HepG2 (cell line): ENCODE data around the gene CPPED1. TPM values are rescaled to one million over a fixed set of nuclear protein-coding genes. Genes with fewer than 3 reads are reported as not detected.

Experiments used
- AGO1 ChIP-seq: fragments of 200-400 bp; formaldehyde crosslinking; IDR thresholded peaks from 2 replicates; pipeline ENCODE4 v1.6.1; 2017; ENCODE audit warnings: mild to moderate bottlenecking, low read depth, low read length, moderate library complexity; ENCODE audit not compliant: poor library complexity, severe bottlenecking
- FOSL2 ChIP-seq: sonication (generic); formaldehyde crosslinking; IDR thresholded peaks from 2 replicates; pipeline ENCODE4 v1.4.0; 2020; ENCODE audit warnings: missing genetic modification reagents
- FOXP1 ChIP-seq, 2 experiments: fragments of 450-650 bp in 1 of 2; IDR thresholded peaks; 2 replicates each; pipeline ENCODE4 v1.6.1; 2017 to 2018; ENCODE audit warnings: antibody characterized with exemption in 1 of 2
- HDAC2 ChIP-seq: sonication (generic); formaldehyde crosslinking; IDR thresholded peaks from 2 replicates; pipeline ENCODE4 v1.4.0; 2020; ENCODE audit warnings: missing genetic modification reagents
- HIC2 ChIP-seq: sonication (generic); formaldehyde crosslinking; IDR thresholded peaks from 2 replicates; pipeline ENCODE4 v1.9.0; 2022; ENCODE audit warnings: low read depth, missing genetic modification reagents
- HNF4A ChIP-seq: sonication (generic); formaldehyde crosslinking; IDR thresholded peaks from 2 replicates; pipeline ENCODE4 v1.4.0; 2020; ENCODE audit warnings: missing genetic modification reagents
- ISL2 ChIP-seq: sonication (generic); formaldehyde crosslinking; IDR thresholded peaks from 2 replicates; pipeline ENCODE4 v1.5.0; 2020; ENCODE audit warnings: missing genetic modification reagents
- KDM1A ChIP-seq: IDR thresholded peaks from 2 replicates; pipeline ENCODE4 v1.6.1; 2016; ENCODE audit warnings: missing compliant biosample characterization
- NR2F2 ChIP-seq: IDR thresholded peaks from 2 replicates; pipeline ENCODE4 v1.6.1; 2012; ENCODE audit warnings: low read depth, inconsistent platforms, borderline replicate concordance
- NR2F6 ChIP-seq, 2 experiments: IDR thresholded peaks; 2 replicates each; pipeline ENCODE4 v1.6.1; 2016; ENCODE audit warnings: antibody characterized with exemption in 1 of 2, mild to moderate bottlenecking in 1 of 2
- YY1 ChIP-seq: IDR thresholded peaks from 2 replicates; pipeline ENCODE4 v1.6.1; 2011; ENCODE audit warnings: low read length, low read depth, moderate library complexity, mild to moderate bottlenecking; ENCODE audit not compliant: insufficient read depth, insufficient replicate concordance
- ZNF235 ChIP-seq: sonication (generic); formaldehyde crosslinking; IDR thresholded peaks from 2 replicates; pipeline ENCODE4 v1.8.1; 2023; ENCODE audit warnings: mild to moderate bottlenecking, missing genetic modification reagents, borderline replicate concordance
- ZNF407 ChIP-seq: sonication (generic); formaldehyde crosslinking; IDR thresholded peaks from one replicate; pipeline ENCODE4 v1.5.1; 2020; ENCODE audit warnings: mild to moderate bottlenecking, missing genetic modification reagents; ENCODE audit errors: not compliant biosample characterization
- ZNF780A ChIP-seq: sonication (generic); formaldehyde crosslinking; IDR thresholded peaks from 2 replicates; pipeline ENCODE4 v1.8.0; 2022; ENCODE audit warnings: mild to moderate bottlenecking, missing genetic modification reagents, moderate library complexity
- polyA plus RNA-seq, 8 experiments: library from polyadenylated mRNA; depleted of rRNA in 3 of 8; stranded (reverse) in 7 of 8; unstranded in 1 of 8; fragments of >200 nt; fragmentation: Illumina TruSeq in 4 of 8; extraction: Trizol in 4 of 8; gene quantifications; 2 replicates each; pipeline versions ENCODE4 v1.2.1 to v1.2.3, GENCODE V29; 2011 to 2016; ENCODE audit warnings: low read depth in 4 of 8, missing spikeins in 1 of 8, mixed read lengths in 1 of 8; ENCODE audit not compliant: insufficient read depth in 1 of 8
- total RNA-seq, 5 experiments: library from RNA; depleted of rRNA; stranded (reverse); fragments of >200 nt; fragmentation: Illumina TruSeq; extraction: Trizol; gene quantifications; 2 replicates each; pipeline ENCODE4 v1.2.3, GENCODE V29; 2016; ENCODE audit warnings: low read depth in 1 of 5
- TF ChIP-seq, protein P1 (sequence below): sonication (generic); formaldehyde crosslinking; IDR thresholded peaks from 2 replicates; pipeline ENCODE4 v1.4.0; 2020; ENCODE audit warnings: missing genetic modification reagents, borderline replicate concordance

CPPED1 gene
- total and polyA plus RNA-seq, 2 of the 13 experiments (the other 11 are each of a cell fraction or from before 2014, with no cell fraction given): 66.6 to 71.3 TPM

DNA sequence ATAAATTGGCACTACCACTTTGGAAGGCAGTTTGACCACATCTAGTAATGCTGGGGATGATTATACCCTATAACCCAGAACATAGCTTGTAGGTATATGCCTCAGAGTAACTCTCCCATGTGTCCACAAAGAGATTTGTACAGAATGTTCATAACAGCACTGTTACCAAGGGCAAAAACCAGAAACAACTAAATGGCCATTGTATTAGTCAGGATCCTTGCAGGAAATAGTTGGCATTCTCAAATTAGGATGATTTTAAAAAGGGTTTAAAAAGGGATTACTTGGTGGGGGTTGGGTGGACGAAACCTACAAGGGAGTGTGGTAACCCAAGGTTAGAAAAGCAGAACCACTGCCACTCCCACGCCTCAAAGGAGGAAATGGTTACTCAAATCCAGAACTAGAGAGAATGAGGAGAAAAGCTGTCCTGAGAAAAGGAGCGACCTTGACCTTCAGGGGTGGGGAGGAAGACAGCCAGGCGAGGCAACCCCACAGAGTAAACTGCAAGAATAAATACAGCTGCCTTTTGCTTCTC is 2.1 kb downstream of the CPPED1 start (continued):
- TF ChIP-seq ZNF407 (CRISPR knock-in tag) (no peak), ZNF235 (CRISPR knock-in tag) (no peak), FOXP1 (IDR thresholded peaks at IDR 0.05) (no peak), FOXP1 (CRISPR knock-in tag; IDR thresholded peaks at IDR 0.05) (peak; percentile 43; the same call in 1 of the 2 replicates), NR2F6 (IDR thresholded peaks at IDR 0.05) (peak; percentile 87), NR2F6 (CRISPR knock-in tag; IDR thresholded peaks at IDR 0.05) (peak; percentile 75; the same call in 1 of the 2 replicates), FOSL2 (CRISPR knock-in tag) (peak; percentile 6; the same call in 1 of the 2 replicates), ZNF780A (CRISPR knock-in tag) (no peak), AGO1 (no peak), HIC2 (CRISPR knock-in tag) (no peak), ISL2 (CRISPR knock-in tag) (0 out of 2 replicates have a peak, but pooled peaks have one; percentile 28), HNF4A (0 out of 2 replicates have a peak, but pooled peaks have one; percentile 8), HDAC2 (CRISPR knock-in tag) (no peak), YY1 (no peak), KDM1A (CRISPR knock-in tag) (no peak), NR2F2 (peak; percentile 20; the same call in 1 of the 2 replicates)
- TF ChIP-seq, protein P1, sequence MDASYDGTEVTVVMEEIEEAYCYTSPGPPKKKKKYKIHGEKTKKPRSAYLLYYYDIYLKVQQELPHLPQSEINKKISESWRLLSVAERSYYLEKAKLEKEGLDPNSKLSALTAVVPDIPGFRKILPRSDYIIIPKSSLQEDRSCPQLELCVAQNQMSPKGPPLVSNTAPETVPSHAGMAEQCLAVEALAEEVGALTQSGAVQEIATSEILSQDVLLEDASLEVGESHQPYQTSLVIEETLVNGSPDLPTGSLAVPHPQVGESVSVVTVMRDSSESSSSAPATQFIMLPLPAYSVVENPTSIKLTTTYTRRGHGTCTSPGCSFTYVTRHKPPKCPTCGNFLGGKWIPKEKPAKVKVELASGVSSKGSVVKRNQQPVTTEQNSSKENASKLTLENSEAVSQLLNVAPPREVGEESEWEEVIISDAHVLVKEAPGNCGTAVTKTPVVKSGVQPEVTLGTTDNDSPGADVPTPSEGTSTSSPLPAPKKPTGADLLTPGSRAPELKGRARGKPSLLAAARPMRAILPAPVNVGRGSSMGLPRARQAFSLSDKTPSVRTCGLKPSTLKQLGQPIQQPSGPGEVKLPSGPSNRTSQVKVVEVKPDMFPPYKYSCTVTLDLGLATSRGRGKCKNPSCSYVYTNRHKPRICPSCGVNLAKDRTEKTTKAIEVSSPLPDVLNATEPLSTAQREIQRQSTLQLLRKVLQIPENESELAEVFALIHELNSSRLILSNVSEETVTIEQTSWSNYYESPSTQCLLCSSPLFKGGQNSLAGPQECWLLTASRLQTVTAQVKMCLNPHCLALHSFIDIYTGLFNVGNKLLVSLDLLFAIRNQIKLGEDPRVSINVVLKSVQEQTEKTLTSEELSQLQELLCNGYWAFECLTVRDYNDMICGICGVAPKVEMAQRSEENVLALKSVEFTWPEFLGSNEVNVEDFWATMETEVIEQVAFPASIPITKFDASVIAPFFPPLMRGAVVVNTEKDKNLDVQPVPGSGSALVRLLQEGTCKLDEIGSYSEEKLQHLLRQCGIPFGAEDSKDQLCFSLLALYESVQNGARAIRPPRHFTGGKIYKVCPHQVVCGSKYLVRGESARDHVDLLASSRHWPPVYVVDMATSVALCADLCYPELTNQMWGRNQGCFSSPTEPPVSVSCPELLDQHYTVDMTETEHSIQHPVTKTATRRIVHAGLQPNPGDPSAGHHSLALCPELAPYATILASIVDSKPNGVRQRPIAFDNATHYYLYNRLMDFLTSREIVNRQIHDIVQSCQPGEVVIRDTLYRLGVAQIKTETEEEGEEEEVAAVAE (CRISPR knock-in tag): 0 out of 2 replicates have a peak, but pooled peaks have one; percentile 39
